B cell (primary cell): Measurements from ENCODE around the gene CTXN3. TPM values are rescaled to one million over a fixed set of nuclear protein-coding genes. Genes with fewer than 3 reads are reported as not detected.

ENCODE experiments used
- ATAC-seq: fragments of 200-7000 bp; cut with Tn5 transposase; one replicate; pipeline ENCODE4 v1.10.0; 2021; ENCODE audit warnings: low read depth, mild to moderate bottlenecking, moderate number of reproducible peaks, moderate library complexity
- CTCF ChIA-PET: fragments of 350-600 bp; sonication (Branson Sonifier 250); formaldehyde crosslinking; loops from one replicate; lab custom pipeline; 2021; ENCODE audit warnings: antibody characterized with exemption, inconsistent platforms; lab: Charles Lee
- POLR2A ChIA-PET: fragments of 350-600 bp; sonication (Branson Sonifier 250); formaldehyde crosslinking; loops from one replicate; lab custom pipeline; 2021; ENCODE audit warnings: antibody characterized with exemption; lab: Charles Lee
- DNase-seq: peaks from one replicate; pipeline ENCODE4 v3.0.0; 2013
- H2AFZ ChIP-seq: 2 replicates; pipeline ENCODE4 v1.6.1; 2012; ENCODE audit warnings: mild to moderate bottlenecking, low read depth, low read length; ENCODE audit not compliant: insufficient read depth, poor library complexity, severe bottlenecking
- H3K27ac ChIP-seq, 2 donors: 1 replicate in 1 of 2; 2 replicates in 1 of 2; pipeline ENCODE4 v1.5.1; 2012 to 2013; ENCODE audit warnings: low read length in 2 of 2, mild to moderate bottlenecking in 2 of 2, moderate library complexity in 1 of 2
- H3K27me3 ChIP-seq, 4 experiments: fragments of 200-600 bp in 1 of 4; sonication (generic) in 1 of 4; replicated peaks in 1 of 4; 1 replicate in 2 of 4; 2 replicates in 2 of 4; pipeline versions ENCODE4 v1.6.1 to v1.7.0; 2013 to 2016; ENCODE audit warnings: low read length in 3 of 4, mild to moderate bottlenecking in 2 of 4, mixed read lengths in 1 of 4, moderate library complexity in 1 of 4; ENCODE audit not compliant: insufficient read depth in 4 of 4, control insufficient read depth in 3 of 4; ENCODE audit errors: control extremely low read depth in 1 of 4
- H3K36me3 ChIP-seq, 2 experiments: replicated peaks in 1 of 2; 1 replicate in 1 of 2; 2 replicates in 1 of 2; pipeline versions ENCODE4 v1.6.1 to v1.7.1; 2013; ENCODE audit warnings: low read length in 1 of 2; ENCODE audit not compliant: insufficient read depth in 2 of 2, control insufficient read depth in 1 of 2; ENCODE audit errors: control extremely low read depth in 1 of 2, extremely low read depth in 1 of 2
- H3K4me1 ChIP-seq, 2 donors: fragments of 200-600 bp in 1 of 2; sonication (generic) in 1 of 2; 1 replicate in 1 of 2; 2 replicates in 1 of 2; pipeline versions ENCODE4 v1.5.1 to v1.6.1; 2013 to 2017; ENCODE audit warnings: low read length in 2 of 2; ENCODE audit not compliant: control insufficient read depth in 2 of 2, insufficient read depth in 2 of 2
- H3K4me2 ChIP-seq: replicated peaks from 2 replicates; pipeline ENCODE3; 2012; ENCODE audit warnings: mild to moderate bottlenecking, low read depth, low read length; ENCODE audit not compliant: poor library complexity, severe bottlenecking
- H3K4me3 ChIP-seq, 5 experiments: fragments of 200-600 bp in 1 of 5; sonication (generic) in 1 of 5; 1 replicate in 3 of 5; 2 replicates in 2 of 5; pipeline versions ENCODE4 v1.5.1 to v1.7.0; 2011 to 2016; ENCODE audit warnings: low read length in 4 of 5, mild to moderate bottlenecking in 4 of 5, low read depth in 2 of 5, control low read depth in 1 of 5, moderate library complexity in 1 of 5; ENCODE audit not compliant: insufficient read depth in 1 of 5; ENCODE audit errors: control extremely low read depth in 1 of 5, extremely low read depth in 1 of 5
- H3K79me2 ChIP-seq: fragments of 200-600 bp; sonication (generic); one replicate; pipeline ENCODE4 v1.6.0; 2016; ENCODE audit warnings: low read length; ENCODE audit not compliant: control insufficient read depth, insufficient read depth
- H3K9ac ChIP-seq: fragments of 200-600 bp; sonication (generic); 2 replicates; pipeline ENCODE4 v1.6.1; 2017; ENCODE audit warnings: mild to moderate bottlenecking, low read length, moderate library complexity
- H3K9me3 ChIP-seq, 3 donors: one replicate each; pipeline versions ENCODE4 v1.6.1 to v1.7.1; 2013; ENCODE audit warnings: low read length in 2 of 3; ENCODE audit not compliant: control insufficient read depth in 2 of 3, insufficient read depth in 1 of 3; ENCODE audit errors: control extremely low read depth in 1 of 3
- H4K20me1 ChIP-seq: 2 replicates; pipeline ENCODE4 v1.6.0; 2012; ENCODE audit warnings: mild to moderate bottlenecking, low read length; ENCODE audit not compliant: insufficient read depth, control insufficient read depth, poor library complexity, severe bottlenecking
- H3K27ac Mint-ChIP-seq: one replicate; pipeline ENCODE4 v1.8.0; 2021; ENCODE audit warnings: mixed read lengths
- H3K27me3 Mint-ChIP-seq: one replicate; pipeline ENCODE4 v1.8.0; 2021; ENCODE audit warnings: mixed read lengths
- H3K4me1 Mint-ChIP-seq: one replicate; pipeline ENCODE4 v1.8.0; 2021; ENCODE audit warnings: mixed read lengths
- H3K4me3 Mint-ChIP-seq: one replicate; pipeline ENCODE4 v1.8.0; 2021; ENCODE audit warnings: mixed read lengths
- H3K9me3 Mint-ChIP-seq: one replicate; pipeline ENCODE4 v1.8.0; 2022; ENCODE audit warnings: mixed read lengths; ENCODE audit not compliant: insufficient read depth
- CTCF ChIP-seq: fragments of 200-600 bp; IDR thresholded peaks from one replicate; pipeline ENCODE4 v1.8.0; 2022; ENCODE audit warnings: antibody characterized with exemption, mild to moderate bottlenecking
- EZH2 ChIP-seq: IDR thresholded peaks from 2 replicates; pipeline ENCODE4 v1.6.1; 2012; ENCODE audit warnings: borderline replicate concordance, low read depth, mild to moderate bottlenecking, moderate library complexity, low read length; ENCODE audit not compliant: insufficient read depth, poor library complexity, severe bottlenecking
- WGBS: methylation state at CpG from one replicate; pipeline ENCODE4 v1.1.5; 2013; ENCODE audit warnings: missing lambda C conversion rate; ENCODE audit not compliant: insufficient coverage; 5-methylcytosine and 5-hydroxymethylcytosine counted together
- intact Hi-C: fragments of 100-400 bp; cut with micrococcal nuclease; formaldehyde crosslinking; loops from one replicate; pipeline ENCODE4 v1.10.0; 2022
- polyA plus RNA-seq: library from polyadenylated mRNA; depleted of rRNA; stranded (reverse); fragments of >200 nt; gene quantifications from 2 replicates; pipeline ENCODE4 v1.2.3, GENCODE V29; 2012
- total RNA-seq, 2 donors: library from RNA; stranded (reverse); fragments of 120-200 nt in 1 of 2; gene quantifications; 1 replicate in 1 of 2; 2 replicates in 1 of 2; pipeline versions ENCODE4 v1.2.3 to v1.2.4, GENCODE V29; 2013 to 2022

The CTXN3 gene
- total and polyA plus RNA-seq, 2 donors (not counting 1 experiment from before 2014, with no cell fraction given): not detected

DNA sequence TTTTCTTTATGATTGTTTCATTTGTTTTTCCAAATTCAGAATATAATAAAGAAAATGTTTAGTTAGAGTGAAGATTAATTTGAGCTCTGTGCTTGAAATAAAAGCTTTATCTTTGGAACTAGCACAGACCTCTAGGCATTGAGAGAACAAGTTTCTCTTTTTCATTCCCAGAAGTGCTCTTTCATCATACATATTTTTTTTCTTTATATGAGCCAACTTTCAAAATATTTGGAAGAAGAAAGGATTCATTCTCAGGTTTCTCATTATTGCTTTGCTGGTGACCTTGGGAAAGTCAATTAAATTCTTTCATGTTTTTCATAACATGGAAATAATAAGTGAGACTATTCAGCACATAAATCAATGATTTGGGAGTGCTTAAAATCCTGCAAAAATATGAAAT, 16.8 kb downstream of the CTXN3 start:
- Histone ChIP-seq H3K4me1 (no peaks in the 10 kb centered on the region), H3K9me3 (no peaks in the 10 kb centered on the region), H4K20me1 (no peaks in the 10 kb centered on the region), H3K79me2 (no peaks in the 10 kb centered on the region), H3K4me2 (no peak overlapping the region), H3K27ac (no peak overlapping the region), H3K27me3 (no peaks in the 10 kb centered on the region), H3K4me3 (no peak overlapping the region), H2AFZ (no peak overlapping the region), H3K36me3 (no peaks in the 10 kb centered on the region), H3K9ac (no peak overlapping the region)
- intact Hi-C loops: no loop called here
- ChIA-PET POLR2A (no interaction called here), CTCF (no interaction called here)
- no peaks in the 10 kb centered on the region for H3K4me1 Mint-ChIP-seq
- H3K27me3 Mint-ChIP-seq: peaks cover 3% of the 10 kb centered on the region
- no peak overlapping the region for H3K4me3 Mint-ChIP-seq
- DNase-seq (no peak), ATAC-seq (no peak)
- no peaks in the 10 kb centered on the region for H3K9me3 Mint-ChIP-seq
- no peak overlapping the region for H3K27ac Mint-ChIP-seq
- TF ChIP-seq CTCF (no peak), EZH2 (no peak)

GRCh38 chr5:127666043-127666716, 17.3 kb downstream of the CTXN3 start:
- ChIA-PET CTCF (no interaction called here), POLR2A (no interaction called here)
- Histone ChIP-seq H3K27ac (no peak overlapping the region), H3K79me2 (no peaks in the 10 kb centered on the region), H4K20me1 (no peaks in the 10 kb centered on the region), H3K9ac (no peak overlapping the region), H3K27me3 (no peaks in the 10 kb centered on the region), H2AFZ (no peak overlapping the region), H3K36me3 (no peaks in the 10 kb centered on the region), H3K4me2 (no peak overlapping the region), H3K4me3 (no peak overlapping the region), H3K4me1 (no peaks in the 10 kb centered on the region), H3K9me3 (no peaks in the 10 kb centered on the region)
- no peaks in the 10 kb centered on the region for H3K9me3 Mint-ChIP-seq
- TF ChIP-seq CTCF (no peak), EZH2 (no peak)
- no peak for DNase-seq
- H3K27me3 Mint-ChIP-seq: peaks cover 3% of the 10 kb centered on the region
- no peak overlapping the region for H3K4me3 Mint-ChIP-seq
- H3K4me1 Mint-ChIP-seq: no peaks in the 10 kb centered on the region
- intact Hi-C loops: no loop called here
- no peak for ATAC-seq
- no CpG with 5 or more reads among the region's 3 CpGs for WGBS
- no peak overlapping the region for H3K27ac Mint-ChIP-seq
